Measurements from ENCODE around the gene PFKL.

Gene PFKL

GRCh38 chr21:44365251-44365966, 65.6 kb downstream of the PFKL start:
- no peak for DNase-seq

- no peak for DNase-seq
These were observed 66.2 kb downstream of the PFKL start for GRCh38 chr21:44365967-44366585.

- no peak for DNase-seq
These were observed 66.8 kb downstream of the PFKL start for GRCh38 chr21:44366586-44367211.

GRCh38 chr21:44368711-44369446, 69.0 kb downstream of the PFKL start:
- DNase-seq, result peak; percentile 33

- DNase-seq, result peak; percentile 68
These were observed 70.3 kb downstream of the PFKL start for GRCh38 chr21:44370027-44370735.

- DNase-seq, result no peak
These were observed 71.0 kb downstream of the PFKL start for GRCh38 chr21:44370786-44371410.

- DNase-seq, result no peak
These were observed 71.7 kb downstream of the PFKL start for GRCh38 chr21:44371596-44371995.

GRCh38 chr21:44372616-44373015, 72.8 kb downstream of the PFKL start:
- DNase-seq, result no peak

GRCh38 chr21:44374601-44375280, 74.9 kb downstream of the PFKL start:
- no peak for DNase-seq

- DNase-seq, result no peak
These were observed 75.4 kb downstream of the PFKL start for GRCh38 chr21:44375281-44375651.

- no peak for DNase-seq
These were observed 75.9 kb downstream of the PFKL start for GRCh38 chr21:44375761-44376241.

GRCh38 chr21:44376606-44377005, 76.8 kb downstream of the PFKL start:
- DNase-seq, result no peak

Measured in eye (tissue), 1 donor.